Endometrium (tissue), 2 donors: ENCODE results near the gene NR2F2.

Experiments
- FAIRE-seq: peaks from 2 replicates; lab custom pipeline; 2012; peaks lifted over from hg19 to GRCh38; lab: Jason Lieb, UNC
- donor health status: control.
- donor health status: control.

Gene NR2F2

DNA sequence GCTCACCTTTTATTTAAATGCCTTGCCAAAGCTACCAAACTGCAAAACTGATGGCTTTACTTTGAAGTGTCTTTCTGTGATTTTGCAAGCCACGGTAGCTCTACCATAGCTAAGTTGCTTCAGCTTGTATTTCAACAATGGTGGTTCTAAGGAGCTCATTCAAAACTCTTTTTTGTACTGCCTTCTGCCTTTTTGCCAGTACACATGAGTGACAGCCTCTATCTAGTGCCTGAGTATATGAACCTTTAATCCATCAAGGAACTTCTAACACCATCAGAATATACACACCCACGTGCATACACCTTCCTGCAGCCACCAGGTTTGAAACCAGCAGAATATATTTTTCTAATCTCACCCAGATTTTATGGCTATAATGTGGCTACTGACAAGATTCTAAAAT lies 10.4 kb upstream of the NR2F2 start:
- FAIRE-seq: no peak

DNA sequence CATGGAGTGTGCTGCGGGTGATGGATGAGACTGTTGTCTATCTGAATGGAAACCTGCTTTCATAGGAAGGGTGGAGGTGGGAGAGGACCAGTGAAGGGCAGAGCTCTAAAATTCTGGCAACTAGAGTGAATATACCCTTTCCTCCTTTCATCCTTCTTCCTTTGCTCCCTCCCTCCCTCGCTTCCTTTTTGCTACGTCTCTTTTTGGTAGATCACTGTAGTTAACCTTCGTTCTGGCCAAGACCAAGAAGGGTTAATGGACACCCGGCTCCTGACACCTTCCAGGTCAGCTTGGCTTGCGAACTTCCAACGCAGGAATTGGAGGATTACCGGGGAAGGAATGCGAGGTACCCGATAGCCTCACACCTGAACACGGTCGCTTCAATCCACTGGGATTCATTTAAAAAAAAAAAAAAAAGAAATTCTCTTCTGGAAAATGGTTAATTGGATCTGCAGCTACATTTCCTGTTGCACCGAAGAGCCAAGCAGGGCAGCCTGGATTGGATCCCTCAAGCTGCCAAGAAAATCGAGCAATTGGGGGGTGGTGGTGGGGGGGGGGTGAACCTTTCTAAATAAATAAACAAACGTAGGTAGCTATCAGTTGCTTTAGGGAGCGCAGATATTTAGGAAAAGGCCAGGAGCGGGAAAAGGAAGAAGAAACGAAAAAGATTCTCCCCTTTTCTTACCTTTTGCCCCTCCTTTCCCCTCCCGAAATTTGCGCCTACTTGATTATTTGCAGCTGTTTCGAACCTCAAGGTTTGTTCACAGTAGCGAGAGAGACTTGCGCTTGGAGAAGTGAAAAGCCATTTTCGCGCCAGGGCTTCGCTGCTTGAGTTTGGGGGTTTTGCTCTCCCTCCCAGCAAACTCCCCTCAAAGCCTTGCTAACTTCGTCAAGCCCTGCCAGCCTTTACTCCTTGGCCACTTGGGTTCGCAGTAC lies 9.5 kb upstream of the NR2F2 start:
- no peak for FAIRE-seq

DNA sequence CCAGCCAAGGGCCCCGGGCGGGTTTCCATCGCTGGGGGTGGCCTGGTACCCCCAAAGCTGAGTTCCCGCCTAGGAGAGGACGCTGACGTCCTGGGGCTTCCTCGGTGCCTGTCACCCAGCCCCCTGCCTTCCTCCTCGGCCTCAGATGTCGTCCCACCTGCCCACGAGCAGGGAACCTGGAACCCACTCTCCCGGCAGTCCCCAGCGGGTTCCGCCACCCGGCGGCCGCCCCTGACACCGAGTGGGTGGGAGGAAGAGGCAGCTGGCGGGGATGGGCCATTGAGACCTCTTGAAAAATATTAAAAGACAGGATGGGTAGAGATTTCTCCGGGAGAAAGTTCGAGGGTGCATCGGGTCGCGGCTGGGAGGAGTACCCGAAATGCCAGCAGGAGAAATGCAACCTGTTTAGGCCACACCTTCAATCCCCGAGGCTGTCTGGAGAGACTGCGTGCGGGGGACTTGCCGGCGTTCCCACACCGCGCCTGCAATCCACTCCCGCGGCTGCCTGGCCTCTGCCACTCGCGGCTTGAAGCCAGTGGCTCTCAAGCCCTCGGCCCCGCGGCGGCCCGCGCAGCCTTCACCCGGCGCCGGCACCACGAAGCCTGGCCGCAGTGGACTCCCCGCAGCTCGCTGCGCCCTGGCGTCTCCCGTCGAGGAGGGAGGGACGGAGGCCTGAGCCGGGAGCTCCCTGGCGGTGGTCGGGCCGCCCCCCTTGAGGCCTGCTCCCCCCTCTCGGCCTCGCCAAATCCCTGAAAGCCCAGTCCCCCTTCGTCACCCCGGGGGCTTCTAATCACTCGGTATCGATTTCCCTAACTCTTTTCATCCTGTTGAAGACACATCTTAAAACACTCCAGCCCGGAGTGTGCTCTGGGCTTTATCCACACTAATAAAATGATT lies 8.6 kb upstream of the NR2F2 start:
- no peak for FAIRE-seq

DNA sequence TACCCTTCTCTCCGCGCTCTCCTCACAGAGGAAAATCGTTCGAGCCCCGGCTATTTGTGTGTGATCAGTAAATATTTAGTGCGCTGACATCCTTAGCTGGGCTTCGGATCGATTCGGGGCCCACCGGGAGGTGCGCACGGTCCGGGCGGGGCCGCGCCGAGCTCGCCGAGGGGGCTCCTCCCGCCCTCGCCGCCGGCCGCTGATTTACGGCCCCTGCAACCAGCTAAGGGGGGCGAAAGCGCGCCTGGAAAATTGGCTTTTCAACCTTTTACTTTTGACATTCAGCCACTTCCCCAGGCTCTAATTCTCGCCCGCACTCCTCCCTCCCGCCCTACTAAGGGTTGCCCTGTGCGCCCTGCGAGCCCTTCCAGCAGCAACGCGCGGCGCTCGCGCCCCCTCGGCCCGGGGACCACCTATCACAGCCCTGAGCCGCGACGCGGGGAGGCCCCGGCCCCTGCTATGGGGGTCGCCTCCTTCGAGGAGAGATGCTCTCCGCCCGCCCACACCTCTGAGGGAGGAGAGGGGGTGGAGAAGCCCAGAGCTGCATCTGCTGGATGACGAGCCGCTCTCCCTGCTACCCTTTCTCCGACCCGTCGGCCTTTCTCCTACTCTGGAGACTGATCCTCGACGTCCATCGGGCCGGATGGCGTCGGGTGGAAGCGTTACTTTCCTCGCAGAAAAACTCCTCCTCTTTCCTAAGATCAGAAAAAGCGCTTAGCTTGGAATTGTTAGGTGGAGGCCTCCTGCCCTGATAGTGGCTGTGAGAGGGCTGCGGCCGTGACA lies 7.8 kb upstream of the NR2F2 start:
- no peak for FAIRE-seq

DNA sequence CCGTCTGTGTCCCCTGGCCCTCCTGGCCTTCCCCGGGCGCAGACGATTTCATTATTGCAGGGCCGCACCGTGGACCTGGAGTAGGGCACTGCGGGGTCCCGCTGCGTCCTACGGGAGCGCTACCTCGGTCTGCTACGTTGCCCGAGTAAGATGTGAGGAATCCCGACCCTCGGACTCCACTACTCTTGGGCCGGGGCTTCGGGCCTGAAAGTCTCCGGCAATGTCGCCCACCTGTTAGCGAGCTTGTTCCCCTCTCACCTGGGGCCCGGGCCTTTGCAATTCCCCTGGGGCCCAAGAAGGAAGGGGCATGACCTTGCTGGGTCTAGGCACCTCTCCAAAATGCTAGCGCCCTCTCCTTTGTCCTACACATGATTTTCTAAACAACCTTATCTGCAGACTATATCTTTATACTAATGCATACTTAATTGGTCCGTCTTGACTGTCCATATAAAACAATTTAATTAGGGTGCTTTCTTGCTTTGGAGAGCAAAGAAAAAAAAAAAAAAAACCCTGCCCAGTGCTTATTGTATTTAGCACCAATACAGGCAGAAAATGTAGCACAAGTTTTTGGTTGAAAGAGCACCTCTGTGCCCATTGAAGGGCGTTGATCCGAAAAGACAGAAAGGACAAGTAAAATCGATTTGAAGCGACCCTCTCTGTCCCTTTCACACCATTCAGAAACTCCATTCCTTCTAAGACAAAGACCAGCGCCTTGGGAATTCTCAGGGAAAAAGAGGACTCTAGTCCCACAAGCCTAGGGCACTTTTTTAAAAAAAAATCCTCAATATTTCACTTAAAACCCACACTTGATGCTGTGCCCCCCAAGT lies 7.0 kb upstream of the NR2F2 start:
- no peak for FAIRE-seq

DNA sequence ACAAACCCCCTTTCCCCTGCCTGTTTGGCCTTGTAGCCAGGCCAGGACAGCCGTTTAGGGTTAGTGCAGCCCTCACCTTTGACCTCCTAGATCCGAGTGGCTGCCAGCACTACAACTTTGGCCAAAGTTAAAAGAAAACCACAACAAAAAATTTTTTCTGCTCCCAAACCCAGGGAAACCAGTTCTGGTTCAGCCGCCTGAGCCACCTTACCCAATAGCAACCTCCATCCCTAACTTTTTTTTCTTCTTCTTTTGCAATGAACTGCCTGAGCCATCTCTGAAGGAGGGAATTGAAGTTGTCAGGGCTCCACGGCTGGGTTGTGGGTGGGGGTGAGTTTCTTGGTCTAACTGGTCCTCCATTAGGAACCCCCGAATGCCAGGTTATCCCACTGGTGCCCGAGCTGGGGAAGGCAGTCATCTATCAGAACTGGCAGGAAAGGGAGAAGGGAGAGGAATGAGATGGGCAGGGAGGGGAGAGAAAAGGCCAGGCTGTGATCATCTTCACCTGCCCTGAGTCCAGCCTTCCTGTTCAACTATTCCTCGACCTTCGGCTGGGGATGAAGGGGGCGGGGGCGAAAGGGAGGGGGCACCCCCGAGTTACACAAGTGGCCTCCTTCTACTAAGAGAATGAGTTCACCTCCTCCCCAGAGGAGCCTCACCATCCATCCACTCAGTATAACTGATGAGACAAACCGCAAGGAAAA lies 6.2 kb upstream of the NR2F2 start:
- FAIRE-seq: no peak

DNA sequence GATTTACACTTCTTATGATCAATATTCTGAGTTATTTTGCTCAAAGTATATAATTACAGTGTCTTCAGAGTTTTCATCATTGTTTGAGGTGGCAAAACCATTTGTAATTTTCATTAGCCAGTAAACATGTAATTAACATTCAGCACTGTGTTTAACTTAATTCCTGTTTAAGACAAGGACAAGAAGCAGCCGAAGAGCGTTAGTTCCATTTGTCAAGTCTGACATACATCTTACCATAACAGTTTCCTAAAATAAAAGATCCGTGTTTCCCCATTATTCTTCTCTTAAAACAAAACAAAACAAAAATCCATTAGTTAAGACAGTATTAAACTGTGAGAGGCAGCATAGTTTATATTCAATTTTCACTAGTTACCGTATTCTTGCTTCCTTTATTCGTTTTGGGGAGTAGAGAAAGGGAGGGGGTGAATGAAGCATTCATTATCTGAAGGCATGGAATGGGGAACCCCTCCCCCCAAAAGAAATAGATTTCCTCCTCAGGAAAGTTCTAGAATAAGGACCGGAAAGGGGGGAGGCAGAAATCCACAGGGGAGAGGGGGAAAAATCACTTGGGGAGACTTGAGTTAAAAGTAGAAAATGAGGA lies 5.5 kb upstream of the NR2F2 start:
- no peak for FAIRE-seq

DNA sequence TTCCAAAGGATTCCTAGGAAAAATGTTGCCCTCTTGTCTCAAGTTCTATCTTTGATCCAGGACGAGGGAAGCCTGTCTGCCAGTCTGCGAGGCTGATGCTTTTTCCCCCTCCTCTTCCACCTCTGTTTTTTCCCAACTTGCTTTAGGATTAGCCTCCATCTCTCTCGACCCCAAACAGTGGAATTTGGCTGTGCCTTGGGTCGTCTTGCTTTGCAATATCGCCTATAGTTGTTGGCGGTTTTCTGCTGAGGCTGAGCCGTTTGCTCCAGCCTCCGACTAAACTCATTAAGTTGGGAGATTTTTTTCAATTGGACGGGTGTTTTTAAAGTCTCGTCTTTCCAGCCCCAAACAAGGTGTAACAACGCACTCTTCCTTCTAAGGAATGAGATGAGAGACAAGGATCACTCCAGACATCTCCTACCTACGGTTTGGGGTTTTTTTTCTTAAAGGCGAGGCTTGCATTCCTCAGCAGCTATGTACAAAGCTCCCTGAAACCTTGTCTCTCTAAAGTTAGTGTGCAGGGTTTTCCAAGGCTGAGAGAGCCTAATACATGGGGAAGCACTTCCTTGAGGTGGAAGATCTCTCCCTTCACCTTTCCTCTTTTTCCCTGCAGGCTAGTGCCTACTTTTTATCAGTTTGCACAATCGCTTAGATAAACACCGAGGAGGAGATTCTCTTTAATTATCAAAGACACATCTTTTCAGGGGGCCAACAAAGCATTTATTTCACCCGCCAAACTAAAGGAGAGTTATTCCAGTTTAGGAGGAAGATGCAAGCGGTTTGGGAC lies 4.8 kb upstream of the NR2F2 start:
- FAIRE-seq: no peak

DNA sequence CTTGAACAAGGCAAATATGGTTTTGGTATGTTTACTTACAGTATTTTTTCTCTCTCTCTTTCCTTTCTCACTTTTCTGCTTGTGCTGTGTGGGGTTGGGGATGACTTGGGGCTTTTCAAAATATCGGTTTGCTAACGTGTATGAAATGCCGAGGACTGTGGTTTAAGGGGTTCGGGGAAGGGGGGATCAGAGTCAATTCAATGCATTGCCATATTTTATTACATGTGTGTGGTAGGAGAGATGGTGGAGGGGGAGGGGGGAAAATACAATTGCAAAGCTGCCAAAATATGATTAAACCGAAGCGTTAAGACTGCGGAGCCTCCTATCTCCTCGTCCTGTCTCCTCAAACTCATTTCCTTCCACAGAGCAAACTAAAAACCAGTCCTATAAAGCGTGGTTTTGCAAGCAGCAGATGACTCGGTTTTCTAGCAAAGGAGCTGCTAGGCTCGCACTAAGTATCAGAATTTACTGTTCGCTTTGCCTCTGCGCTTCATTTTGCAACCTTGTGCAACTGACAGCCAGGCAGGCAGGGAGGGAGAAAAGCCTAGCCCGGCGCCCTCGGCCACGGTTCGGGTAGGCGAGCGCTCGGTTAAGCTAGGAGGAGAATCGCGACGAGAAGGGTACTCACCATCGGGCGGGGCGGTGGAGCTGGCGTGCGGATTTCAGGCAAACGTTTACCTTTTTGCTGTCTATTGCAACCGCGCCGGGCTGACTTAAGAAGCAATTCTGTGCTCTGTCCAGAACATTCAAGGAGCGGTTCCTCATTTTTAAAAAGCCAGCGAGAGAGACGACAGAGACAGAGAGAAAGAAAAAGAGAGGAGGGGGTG lies 4.0 kb upstream of the NR2F2 start:
- no peak for FAIRE-seq

DNA sequence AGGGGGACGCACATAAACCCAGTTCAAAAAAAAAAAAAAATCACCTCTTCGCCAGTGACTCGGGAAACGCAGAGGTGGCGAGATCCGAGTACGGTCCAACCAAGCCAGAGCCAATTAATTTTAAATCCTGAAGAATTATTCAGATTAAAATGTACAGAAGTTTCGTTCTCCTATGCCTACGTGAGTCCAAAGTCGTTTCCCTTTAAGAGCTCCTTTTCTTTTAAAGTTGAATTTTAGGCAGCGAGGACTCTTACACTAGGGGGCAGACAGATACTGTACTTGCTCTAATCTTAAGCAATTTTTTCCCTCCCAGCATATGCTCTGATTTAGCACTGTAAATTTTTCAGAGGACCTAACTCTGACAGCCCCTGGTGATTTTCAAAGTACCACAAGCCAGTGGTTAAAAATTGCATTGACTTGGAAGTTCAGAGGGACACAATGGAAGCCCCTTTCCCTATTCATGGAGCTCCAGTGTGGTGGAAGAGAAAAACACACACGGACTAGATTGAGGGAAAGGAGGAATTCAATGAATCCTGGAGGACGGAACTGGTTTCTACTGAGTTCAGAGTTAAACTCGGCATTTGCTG lies 3.3 kb upstream of the NR2F2 start:
- FAIRE-seq: peak; percentile 91

DNA sequence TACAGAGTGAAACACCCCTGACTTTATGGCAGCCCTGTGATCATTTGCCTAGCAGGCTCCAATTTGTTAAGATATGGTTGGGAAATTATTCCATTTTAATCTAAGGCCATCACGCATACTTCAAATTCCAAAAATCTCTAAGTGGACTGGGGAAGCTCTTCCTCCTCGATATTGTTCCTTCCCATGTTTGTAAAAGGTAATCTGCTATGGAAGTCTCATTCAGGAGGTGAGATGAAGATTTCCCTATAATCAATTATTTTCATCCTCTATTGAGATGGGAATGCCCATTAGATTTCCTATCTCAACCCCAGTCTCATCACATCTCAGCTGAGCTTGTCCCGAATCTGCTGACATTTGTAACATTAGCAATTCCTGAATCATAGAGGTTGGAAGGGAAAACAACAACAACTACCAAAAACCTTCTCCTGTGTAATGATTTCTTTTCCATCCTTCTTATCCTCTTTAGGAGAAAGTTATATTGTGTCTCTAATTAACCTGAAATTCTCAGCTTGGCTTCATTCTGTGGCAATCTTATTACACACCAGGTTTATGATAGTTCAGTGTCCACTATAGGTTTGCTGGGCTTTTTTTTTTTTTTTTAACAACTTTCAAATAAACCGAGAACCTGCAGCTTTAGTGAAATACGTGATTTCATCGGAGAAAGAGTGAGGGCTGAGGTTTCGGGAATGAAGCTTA lies 2.2 kb upstream of the NR2F2 start:
- FAIRE-seq: no peak

DNA sequence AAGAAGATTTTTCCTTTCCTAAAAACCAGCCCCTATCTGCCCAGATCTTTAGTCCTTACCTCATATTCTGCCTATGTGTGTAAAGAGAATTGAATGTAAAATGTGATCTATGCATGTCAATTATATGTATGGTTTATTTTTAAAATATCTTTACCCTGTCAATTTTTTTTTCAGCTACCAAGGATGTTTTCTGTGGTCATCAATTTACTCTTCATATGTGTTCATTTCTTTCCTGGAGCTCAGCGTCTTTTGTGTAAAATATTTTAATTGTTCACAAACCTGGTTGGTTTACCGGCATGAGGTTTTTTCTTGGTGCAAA lies 1.7 kb upstream of the NR2F2 start:
- FAIRE-seq: no peak

DNA sequence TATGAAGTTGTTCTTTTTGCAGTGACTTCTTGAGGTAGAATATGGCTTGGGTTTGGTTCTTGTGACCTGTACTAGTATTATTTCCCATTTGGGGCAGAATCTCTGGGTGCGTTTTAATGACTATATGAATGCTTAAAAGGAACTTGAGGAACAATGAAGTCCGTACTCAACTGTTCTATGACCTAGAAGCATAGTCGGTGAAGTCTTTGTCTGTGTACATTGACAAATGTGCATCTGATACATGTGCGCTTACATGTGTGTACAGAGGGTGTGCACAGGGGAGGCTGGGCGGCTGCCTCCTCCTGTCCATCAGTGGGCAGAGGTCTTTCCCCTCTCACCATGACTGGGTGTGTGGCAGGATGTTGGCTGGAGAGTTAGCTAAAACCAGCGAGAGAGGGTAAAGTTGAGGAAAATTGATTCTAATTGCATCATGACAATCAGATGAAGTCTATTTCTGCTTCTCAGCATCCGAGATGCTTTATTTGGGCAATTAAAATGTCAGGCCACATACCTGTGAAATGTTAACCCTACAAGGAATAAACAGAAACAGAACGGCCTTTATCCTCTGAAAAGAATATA lies 1.0 kb upstream of the NR2F2 start:
- FAIRE-seq: no peak

DNA sequence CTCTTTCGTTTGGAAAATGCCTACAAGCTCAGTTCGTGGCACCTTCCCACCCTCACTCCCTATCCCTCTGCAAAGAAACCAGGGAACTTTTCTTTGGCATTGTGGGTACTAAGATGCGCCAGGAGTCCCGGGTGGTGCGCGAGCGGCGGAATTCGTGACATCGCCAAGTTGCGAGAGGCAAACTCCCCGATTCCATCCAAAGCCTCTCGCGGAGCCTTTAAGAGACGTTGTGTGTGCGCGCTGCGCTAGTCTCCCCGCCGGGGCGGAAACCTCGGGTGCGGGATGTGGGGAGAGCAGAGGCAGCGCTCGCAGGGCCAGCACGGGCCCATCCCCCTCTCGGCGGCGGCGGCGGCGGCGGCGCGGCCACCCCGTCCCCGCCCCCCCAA lies 443 bp upstream of the NR2F2 start:
- no peak for FAIRE-seq

DNA sequence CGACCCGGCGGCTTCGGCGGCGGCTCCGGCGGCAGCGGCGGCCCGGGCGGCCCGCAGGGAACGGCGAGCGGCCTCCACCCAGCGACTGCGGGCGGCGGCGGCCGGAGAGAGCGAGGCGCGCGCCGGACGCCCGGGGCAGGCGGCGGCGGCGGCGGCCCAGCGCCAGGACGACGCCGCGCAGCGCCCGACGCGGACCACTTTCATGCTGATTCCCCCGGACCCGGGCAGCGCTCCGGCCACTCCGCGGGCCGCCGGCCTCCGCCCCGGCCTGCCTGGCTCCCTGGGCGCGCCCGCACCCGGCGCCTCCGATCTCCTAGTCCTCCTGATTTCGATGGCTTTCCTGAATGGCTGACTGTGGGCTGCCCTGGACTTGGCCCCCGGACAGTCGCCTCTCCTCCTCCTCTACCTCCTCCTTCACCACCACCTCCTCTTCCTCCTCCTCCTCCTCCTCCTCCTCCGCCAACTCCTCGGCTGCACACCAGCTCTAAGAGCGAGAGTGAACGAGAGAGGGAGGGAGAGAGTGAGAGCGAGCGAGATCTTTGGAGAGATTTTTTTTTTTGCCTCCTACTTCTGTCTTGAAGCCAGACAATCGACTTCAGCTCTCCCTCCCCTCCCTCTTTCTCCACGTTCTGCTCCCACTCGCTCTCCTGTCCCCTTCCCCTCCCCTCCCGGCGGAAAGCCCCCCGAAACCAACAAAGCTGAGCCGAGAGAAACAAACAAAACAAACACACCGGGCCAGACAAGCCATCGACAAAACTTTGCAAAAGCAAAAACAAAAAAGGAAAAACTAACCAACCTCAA lies 844 bp downstream of the NR2F2 start:
- no peak for FAIRE-seq

DNA sequence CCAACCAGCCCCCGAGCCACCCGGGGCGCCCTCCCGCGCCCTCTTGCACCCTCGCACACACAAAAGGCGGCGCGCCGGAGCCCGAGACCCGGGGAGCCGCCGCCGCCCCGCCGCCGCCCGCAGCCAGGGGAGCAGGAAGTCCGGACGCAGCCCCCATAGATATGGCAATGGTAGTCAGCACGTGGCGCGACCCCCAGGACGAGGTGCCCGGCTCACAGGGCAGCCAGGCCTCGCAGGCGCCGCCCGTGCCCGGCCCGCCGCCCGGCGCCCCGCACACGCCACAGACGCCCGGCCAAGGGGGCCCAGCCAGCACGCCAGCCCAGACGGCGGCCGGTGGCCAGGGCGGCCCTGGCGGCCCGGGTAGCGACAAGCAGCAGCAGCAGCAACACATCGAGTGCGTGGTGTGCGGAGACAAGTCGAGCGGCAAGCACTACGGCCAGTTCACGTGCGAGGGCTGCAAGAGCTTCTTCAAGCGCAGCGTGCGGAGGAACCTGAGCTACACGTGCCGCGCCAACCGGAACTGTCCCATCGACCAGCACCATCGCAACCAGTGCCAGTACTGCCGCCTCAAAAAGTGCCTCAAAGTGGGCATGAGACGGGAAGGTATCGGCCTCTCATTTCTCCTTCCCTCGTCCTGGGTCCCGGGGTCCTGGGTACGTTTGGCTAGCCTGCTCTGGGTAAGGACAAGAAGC lies 1.6 kb downstream of the NR2F2 start:
- FAIRE-seq: no peak
